Muscle of back (tissue), 13 donors: Measurements from ENCODE around the gene PRDM11. TPM values are rescaled to one million over a fixed set of nuclear protein-coding genes. Genes with fewer than 3 reads are reported as not detected.
"Not testable (repeated sequence)": the region's sequence is repeated elsewhere in the genome, so short reads cannot be mapped to it uniquely, and the experiment has no call there.

Experiments used
- DNase-seq, 3 donors: peaks; one replicate each; pipeline versions ENCODE4 v3.0.0 to v3.0.0-alpha.2; 2013
- long read RNA-seq, 9 donors: transcript quantifications; one replicate each; lab custom pipeline, GENCODE V29; 2026
- polyA plus RNA-seq, 10 donors: library from polyadenylated mRNA; unstranded; fragments of 120-200 nt; gene quantifications; one replicate each; pipeline ENCODE4 v1.2.1, GENCODE V29; 2013; ENCODE audit not compliant: insufficient read length in 10 of 10

Gene PRDM11
- 10 to 100 TPM; 17.4 to 23.8 (median 22.4) TPM for polyA plus RNA-seq
- long read RNA-seq, donor 1, result 0 reads
- long read RNA-seq, donor 2, full-length matches to known transcripts, result 1 of 1 reads
- long read RNA-seq, donor 2, partial matches to known transcripts, result 0 of 1 reads
- long read RNA-seq, donor 2, other reads (novel, unspliced or antisense), result 0 of 1 reads
- long read RNA-seq, donor 3, result 0 reads
- long read RNA-seq, donor 4, result 0 reads
- long read RNA-seq, donor 5, result 0 reads
- long read RNA-seq, donor 6, partial matches to known transcripts, result 0 of 9 reads
- long read RNA-seq, donor 6, other reads (novel, unspliced or antisense), result 8 of 9 reads
- long read RNA-seq, donor 7, result 0 reads
- long read RNA-seq, donor 8, result 0 reads
- long read RNA-seq, donor 9, result 0 reads

DNA sequence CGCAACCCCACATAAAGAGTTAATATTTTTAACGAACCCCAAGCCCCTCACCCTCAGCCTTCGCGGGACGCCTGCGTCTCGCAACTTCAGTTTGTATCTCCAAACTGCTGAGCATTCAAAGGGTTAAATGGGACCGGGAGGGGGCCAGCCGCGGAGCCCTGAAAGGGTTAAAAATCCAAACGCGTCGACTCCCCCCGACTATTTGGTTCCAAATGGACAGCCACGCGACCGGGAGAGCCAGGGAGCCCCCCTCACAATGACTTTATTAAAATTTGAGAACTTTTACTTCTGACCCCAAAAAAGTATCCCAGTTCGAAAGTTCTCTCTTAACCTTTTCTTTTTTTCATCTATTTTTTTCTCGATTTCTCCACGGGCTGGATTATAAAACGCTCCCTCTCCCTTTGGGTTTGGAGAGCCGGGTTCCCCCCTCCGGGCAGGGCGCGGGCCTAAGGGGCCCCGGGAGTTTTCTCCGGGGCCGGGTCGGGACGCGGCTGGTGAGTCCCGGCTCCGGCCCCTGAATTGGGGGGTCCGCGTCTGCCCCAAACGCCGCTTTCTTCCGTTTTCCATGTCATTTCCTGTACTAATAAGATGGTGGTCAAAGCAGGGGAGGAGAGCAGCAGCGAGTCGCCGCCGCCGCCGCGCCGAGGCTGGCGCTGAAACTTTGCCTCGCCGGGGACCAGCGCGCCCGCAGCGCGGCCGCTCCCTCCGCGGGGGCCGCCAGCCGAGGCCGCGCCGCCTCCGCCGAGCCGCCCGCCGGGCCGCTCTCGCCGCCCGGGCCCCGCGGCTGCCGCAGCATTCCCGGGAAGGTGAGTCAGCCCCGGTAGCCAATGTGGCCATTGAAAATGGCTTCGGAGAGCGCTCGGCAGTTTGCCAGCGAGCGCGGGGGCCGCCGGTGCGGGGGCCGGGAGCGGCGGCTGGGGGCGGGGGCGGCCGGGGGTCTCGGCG lies at the start of gene PRDM11:
Gene PRDM11, plus strand, starts transcription at position 568 of the 945 bp plus-strand sequence. CDS start 35,128 bp downstream, outside the sequence.
- peak; percentile 67 to 89 (median 76) for DNase-seq

DNA sequence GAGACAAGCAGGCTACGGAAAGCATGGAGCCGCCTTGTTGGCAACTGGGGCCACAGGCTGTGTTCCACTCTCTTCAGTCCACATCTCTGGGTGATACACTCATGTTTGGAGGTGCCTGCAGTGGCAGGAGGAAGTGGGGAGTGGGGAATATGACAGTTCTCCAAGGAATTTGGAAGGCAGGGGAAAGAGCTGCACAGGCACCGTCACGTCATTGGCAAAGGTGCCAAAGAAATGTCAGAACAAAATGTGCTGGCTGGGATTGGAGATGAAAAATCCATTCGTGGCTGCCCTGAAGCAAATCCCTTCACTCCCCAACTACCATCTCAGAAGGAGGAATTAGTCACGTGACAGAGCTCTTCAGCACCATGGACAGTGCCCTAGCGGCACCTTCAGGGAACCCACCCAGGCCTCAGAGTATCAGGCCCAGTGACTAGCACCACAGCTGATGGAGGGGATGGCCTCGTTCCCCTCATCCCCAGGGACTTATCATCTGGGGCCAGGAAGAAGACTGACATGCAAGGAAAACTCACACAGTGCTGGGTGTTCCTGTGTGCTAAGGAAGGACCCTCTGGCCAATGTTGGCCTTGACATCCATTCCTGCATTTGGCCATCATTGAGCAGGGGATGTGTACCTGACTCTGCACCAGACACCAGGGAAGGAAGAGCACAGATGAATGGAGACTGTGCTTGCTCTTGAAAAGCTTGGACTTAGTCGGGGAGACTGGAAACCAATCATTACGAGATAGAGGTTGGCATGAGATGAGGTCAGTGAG lies 48.5 kb upstream of the PRDM11 start:
- peak; percentile 56 to 86 (median 82) for DNase-seq

DNA sequence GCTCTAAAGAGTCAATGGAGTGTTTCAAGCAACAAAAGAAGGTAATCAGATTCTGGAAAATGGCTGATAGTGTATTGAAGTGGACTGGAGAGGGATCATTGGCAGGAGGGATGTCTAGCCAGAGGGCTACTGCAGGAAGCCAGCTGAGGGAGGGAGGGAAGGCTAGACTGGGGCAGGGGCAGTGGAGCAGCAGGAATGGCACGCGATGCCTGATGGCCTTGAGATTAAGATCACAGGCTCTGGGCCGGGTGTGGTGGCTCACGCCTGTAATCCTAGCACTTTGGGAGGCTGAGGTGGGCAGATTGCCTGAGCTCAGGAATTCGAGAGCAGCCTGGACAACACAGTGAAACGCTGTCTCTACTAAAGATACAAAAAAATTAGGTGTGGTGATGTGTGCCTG lies 47.5 kb upstream of the PRDM11 start:
- DNase-seq, result no peak

- DNase-seq, result no peak
Measured at GRCh38 chr11:45100339-45100738, 46.1 kb upstream of the PRDM11 start.

DNA sequence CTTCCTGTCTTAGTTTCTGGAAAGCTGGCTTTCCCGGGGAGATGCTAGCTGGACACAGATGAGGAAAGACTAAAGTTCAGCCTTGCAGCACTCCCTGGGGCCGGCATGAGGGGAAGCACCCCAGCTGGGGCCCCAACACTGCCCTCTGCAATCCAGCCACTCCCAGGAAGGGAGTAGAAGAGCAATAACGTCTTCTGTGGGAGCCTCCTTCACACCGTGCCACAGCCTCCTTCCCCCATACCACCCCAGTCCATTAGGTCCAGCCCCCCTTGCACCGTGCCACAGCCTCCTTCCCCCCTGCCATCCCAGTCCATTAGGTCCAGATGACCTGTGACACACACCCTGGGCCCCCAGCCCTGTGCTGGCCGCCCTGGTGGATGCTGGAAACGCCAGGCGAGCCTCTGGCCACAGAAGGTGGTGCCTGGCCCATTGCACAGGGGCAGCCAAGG lies 44.1 kb upstream of the PRDM11 start:
- DNase-seq, result peak in 1 of 3 donors; percentile 44

GRCh38 chr11:45102810-45103621 lies 43.4 kb upstream of the PRDM11 start:
- DNase-seq, result peak; percentile 57 to 84 (median 79)

- peak in 1 of 3 donors; percentile 1 for DNase-seq
Measured at GRCh38 chr11:45104006-45104789, 42.2 kb upstream of the PRDM11 start.

DNA sequence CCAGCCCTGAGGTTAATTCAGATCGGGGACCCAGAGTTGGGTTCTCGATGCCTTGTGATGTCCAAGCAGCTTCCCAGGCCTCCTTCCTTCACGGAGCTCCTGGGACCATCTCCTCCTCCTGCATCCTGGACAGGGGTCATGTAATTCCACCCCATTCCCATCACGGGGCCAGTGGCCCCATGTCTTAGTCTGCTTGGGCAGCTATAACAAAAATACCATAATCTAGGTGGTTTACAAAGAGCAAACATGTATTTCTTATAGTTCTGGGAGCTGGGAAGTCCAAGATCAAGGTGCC lies 41.7 kb upstream of the PRDM11 start:
- DNase-seq, result peak in 1 of 3 donors; percentile 2

DNA sequence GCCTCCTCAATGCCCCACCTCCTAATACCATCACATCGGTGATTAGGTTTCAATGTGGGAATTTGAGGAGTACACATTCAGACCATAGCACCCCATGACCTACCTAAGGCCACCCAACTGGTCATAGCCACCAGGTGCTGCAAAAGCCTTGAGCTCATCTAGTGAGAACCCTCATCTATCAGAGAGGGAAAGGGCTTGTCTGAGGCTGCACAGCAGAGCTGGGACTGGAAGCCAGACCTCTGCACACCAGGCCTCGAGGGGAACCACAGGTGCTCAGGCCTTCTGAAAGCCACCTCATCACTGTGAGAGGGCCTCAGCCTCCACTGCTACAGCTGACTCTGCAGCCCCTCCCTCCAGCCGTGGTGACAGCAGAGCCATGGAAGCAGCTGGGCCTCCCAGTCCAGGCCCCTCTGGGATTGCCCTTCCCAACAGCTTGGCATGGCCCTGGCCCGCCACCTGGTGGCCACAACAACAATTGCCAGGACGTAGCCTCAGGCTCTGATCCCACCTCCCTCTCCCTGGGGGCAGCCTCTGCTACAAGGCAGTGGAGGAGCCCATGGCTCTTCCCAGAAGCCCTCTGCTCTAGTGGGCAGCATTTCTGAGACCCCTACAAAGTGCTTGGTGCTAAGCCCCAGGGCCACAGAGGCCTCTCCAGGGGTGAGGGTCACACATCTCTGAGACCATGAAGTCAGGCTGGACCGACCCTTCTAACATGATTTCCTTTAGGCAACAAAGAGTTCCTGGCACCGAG lies 41.0 kb upstream of the PRDM11 start:
- DNase-seq, result peak; percentile 82 to 92 (median 82)

GRCh38 chr11:45105984-45106375 lies 40.5 kb upstream of the PRDM11 start:
- no peak for DNase-seq

GRCh38 chr11:45106440-45106839 lies 40.0 kb upstream of the PRDM11 start:
- peak in 1 of 3 donors; percentile 18 for DNase-seq

- DNase-seq, result peak in 1 of 3 donors; percentile 3
Measured at GRCh38 chr11:45107029-45107428, 39.4 kb upstream of the PRDM11 start.

- peak in 1 of 3 donors; percentile 24 for DNase-seq
Measured at GRCh38 chr11:45108070-45109064, 38.1 kb upstream of the PRDM11 start.

DNA sequence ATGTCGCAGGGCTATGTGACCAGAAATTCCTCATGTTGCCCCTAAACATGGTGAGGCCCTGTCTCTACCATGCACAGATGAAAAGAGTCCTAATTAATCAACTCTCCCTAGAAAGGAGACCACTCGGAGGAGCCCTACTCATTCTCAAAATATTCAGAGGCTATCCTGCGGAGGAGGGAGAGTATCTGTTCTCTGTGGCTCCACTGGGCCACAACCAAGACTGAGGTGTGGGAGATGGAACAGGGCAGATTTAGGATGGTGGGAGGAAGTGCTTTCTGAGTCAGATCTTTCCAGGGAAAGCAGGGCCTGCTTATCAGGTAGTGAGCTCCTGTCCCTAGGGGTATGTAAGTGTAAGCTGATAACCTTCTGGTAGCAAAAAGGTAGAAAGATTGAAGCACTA lies 37.0 kb upstream of the PRDM11 start:
- peak in 1 of 3 donors; percentile 6 for DNase-seq

DNA sequence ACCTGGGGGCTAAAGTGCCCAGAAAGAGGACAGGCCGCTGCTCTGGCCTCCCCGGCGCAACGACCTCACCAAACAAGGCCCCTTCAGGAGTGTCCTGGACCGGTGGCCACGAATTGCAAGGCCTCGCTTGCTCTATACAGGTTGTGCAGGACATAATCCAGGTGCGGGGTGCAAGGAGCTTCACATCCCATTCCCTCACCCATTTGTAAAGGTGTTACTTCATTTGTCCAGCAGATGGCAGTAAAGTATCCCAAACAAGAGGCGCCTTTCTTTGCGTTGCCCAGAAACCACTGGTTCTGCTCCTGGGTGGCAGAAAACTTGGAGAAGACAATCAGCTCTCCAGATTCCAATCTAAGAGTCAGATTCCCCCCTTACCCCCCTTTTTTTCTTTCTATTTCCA lies 35.9 kb upstream of the PRDM11 start:
- peak; percentile 62 to 78 (median 75) for DNase-seq

DNA sequence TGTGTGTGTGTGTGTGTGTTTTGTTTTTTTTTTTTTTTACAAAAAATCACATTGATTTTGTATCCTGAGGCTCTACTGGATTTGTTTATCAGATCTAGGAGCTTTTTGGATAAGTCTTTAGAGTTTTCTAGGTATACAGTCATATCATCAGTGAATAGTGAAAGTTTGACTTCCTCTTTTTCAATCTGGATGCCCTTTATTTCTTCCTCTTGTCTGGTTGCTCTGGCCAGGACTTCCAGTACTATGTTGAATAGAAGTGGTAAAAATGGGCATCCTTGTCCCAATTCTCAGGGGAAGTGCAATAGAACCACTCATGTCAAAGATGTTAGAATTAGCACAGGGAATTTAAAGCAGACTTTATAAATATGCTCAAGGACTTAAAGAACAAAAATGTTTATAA lies 32.6 kb upstream of the PRDM11 start:
- DNase-seq, result no peak

- not testable (repeated sequence) for DNase-seq
Measured at GRCh38 chr11:45127836-45128235, 18.6 kb upstream of the PRDM11 start.

DNA sequence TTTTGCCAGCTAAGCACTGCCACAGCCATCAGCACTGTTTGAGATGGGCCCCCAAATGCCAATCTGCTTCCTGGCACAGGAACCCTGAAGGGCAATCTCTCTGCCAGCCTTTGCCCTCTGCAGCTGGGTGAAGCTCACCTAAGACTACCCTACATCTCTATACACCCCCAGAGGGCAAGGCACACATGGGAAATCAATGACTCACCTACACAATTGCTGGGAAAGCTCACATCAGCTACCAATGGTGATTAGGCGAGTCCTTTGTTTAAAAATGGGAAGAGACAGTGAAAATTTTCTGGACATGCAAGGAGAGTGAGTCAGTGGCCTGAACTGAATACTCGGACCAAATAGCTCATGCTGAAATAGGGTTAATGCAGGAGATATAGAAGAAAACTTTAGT lies 12.6 kb upstream of the PRDM11 start:
- no peak for DNase-seq
